DOHH2 (cell line): Measurements from ENCODE around the gene MFN2.

Source experiments
- H3F3A ChIP-seq: fragments of 200-600 bp; sonication (generic), shearing (Covaris generic); 2 replicates; pipeline ENCODE4 v1.6.0; 2016; ENCODE audit warnings: antibody characterized with exemption, mild to moderate bottlenecking; ENCODE audit not compliant: control insufficient read depth, insufficient read depth
- H3K27ac ChIP-seq: fragments of 200-600 bp; sonication (generic); 2 replicates; pipeline ENCODE4 v1.5.1; 2014; ENCODE audit warnings: low read depth, mild to moderate bottlenecking, low read length, moderate library complexity
- H3K27me3 ChIP-seq: fragments of 200-600 bp; sonication (generic); 2 replicates; pipeline ENCODE4 v1.6.1; 2014; ENCODE audit warnings: mild to moderate bottlenecking, low read length, mixed read lengths; ENCODE audit not compliant: control insufficient read depth
- H3K36me3 ChIP-seq: fragments of 200-600 bp; sonication (generic); 2 replicates; pipeline ENCODE4 v1.6.1; 2014; ENCODE audit warnings: mild to moderate bottlenecking, low read length, moderate library complexity, mixed read lengths; ENCODE audit not compliant: control insufficient read depth
- H3K4me1 ChIP-seq: fragments of 200-600 bp; sonication (generic); 2 replicates; pipeline ENCODE4 v1.6.1; 2014; ENCODE audit warnings: mild to moderate bottlenecking, low read length, mixed read lengths; ENCODE audit not compliant: control insufficient read depth
- H3K4me2 ChIP-seq: fragments of 200-600 bp; sonication (generic); 2 replicates; pipeline ENCODE4 v1.6.0; 2014; ENCODE audit warnings: mild to moderate bottlenecking, low read length, moderate library complexity
- H3K4me3 ChIP-seq: fragments of 200-600 bp; sonication (generic); 2 replicates; pipeline ENCODE4 v1.5.1; 2014; ENCODE audit warnings: mild to moderate bottlenecking, low read length, mixed read lengths
- H3K79me2 ChIP-seq: fragments of 200-600 bp; sonication (generic); 2 replicates; pipeline ENCODE4 v1.6.1; 2014; ENCODE audit warnings: mild to moderate bottlenecking, low read length, mixed read lengths; ENCODE audit not compliant: control insufficient read depth
- H3K9me2 ChIP-seq: fragments of 200-600 bp; sonication (generic); replicated peaks from 2 replicates; pipeline ENCODE4 v1.6.1; 2014; ENCODE audit warnings: mild to moderate bottlenecking, low read length, mixed read lengths; ENCODE audit not compliant: control insufficient read depth
- H3K9me3 ChIP-seq: fragments of 200-600 bp; sonication (generic); 2 replicates; pipeline ENCODE4 v1.6.1; 2014; ENCODE audit warnings: antibody characterized with exemption, low read length, mixed read lengths; ENCODE audit not compliant: control insufficient read depth, insufficient read depth
- H4K20me1 ChIP-seq: fragments of 200-600 bp; sonication (generic); 2 replicates; pipeline ENCODE4 v1.6.0; 2014; ENCODE audit warnings: low read depth, mild to moderate bottlenecking, antibody characterized with exemption, low read length, moderate library complexity; ENCODE audit not compliant: control insufficient read depth, insufficient read depth
- CTCF ChIP-seq: fragments of 200-600 bp; sonication (generic); IDR thresholded peaks from one replicate; pipeline ENCODE4 v1.5.1; 2014; ENCODE audit warnings: antibody characterized with exemption, mild to moderate bottlenecking, low read depth, low read length; ENCODE audit not compliant: poor library complexity, severe bottlenecking
- EZH2phosphoT487 ChIP-seq: fragments of 200-600 bp; sonication (generic); IDR thresholded peaks from 2 replicates; pipeline ENCODE4 v1.6.1; 2017; ENCODE audit warnings: borderline replicate concordance, mild to moderate bottlenecking, antibody characterized with exemption, low read length, moderate library complexity, mixed read lengths

Gene MFN2

GRCh38 chr1:12012560-12013316 is 32.5 kb downstream of the MFN2 start:
- H3K27me3 ChIP-seq, result no peaks in the 10 kb centered on the region
- H3K79me2 ChIP-seq, result no peaks in the 10 kb centered on the region
- no peaks in the 10 kb centered on the region for H4K20me1 ChIP-seq
- peaks cover 36% of the 10 kb centered on the region for H3K36me3 ChIP-seq
- no peak overlapping the region for H3K4me2 ChIP-seq
- no peaks in the 10 kb centered on the region for H3K9me2 ChIP-seq
- peaks cover 4% of the 10 kb centered on the region for H3K4me1 ChIP-seq
- peaks cover 11% of the 10 kb centered on the region for H3F3A ChIP-seq
- no peaks in the 10 kb centered on the region for H3K9me3 ChIP-seq
- TF ChIP-seq CTCF, result no peak
- no peak overlapping the region for H3K4me3 ChIP-seq
- no peak overlapping the region for H3K27ac ChIP-seq

GRCh38 chr1:12014141-12014991 is 34.1 kb downstream of the MFN2 start:
- Histone ChIP-seq H3K4me1 (peaks cover 4% of the 10 kb centered on the region), H3K27me3 (no peaks in the 10 kb centered on the region), H3K79me2 (peaks cover under 1% of the 10 kb centered on the region), H3K27ac (no peak overlapping the region), H4K20me1 (no peaks in the 10 kb centered on the region), H3K36me3 (peaks cover 34% of the 10 kb centered on the region), H3K4me3 (no peak overlapping the region), H3K4me2 (no peak overlapping the region), H3K9me3 (no peaks in the 10 kb centered on the region), H3F3A (peaks cover 11% of the 10 kb centered on the region), H3K9me2 (no peaks in the 10 kb centered on the region)
- no peak for TF ChIP-seq EZH2phosphoT487
- no peak for TF ChIP-seq CTCF

GRCh38 chr1:12015001-12015491 is 34.8 kb downstream of the MFN2 start:
- Histone ChIP-seq H3K79me2 (peaks cover 7% of the 10 kb centered on the region), H3K36me3 (peaks cover 31% of the 10 kb centered on the region), H3K9me2 (no peaks in the 10 kb centered on the region), H4K20me1 (no peaks in the 10 kb centered on the region), H3K27me3 (no peaks in the 10 kb centered on the region), H3F3A (peaks cover 11% of the 10 kb centered on the region), H3K27ac (no peak overlapping the region), H3K9me3 (no peaks in the 10 kb centered on the region), H3K4me3 (no peak overlapping the region), H3K4me1 (peaks cover 5% of the 10 kb centered on the region), H3K4me2 (no peak overlapping the region)
- TF ChIP-seq CTCF (no peak), EZH2phosphoT487 (no peak)
